Prostate gland (tissue), 2 donors: ENCODE measurements around the gene MEG3. TPM values are rescaled to one million over a fixed set of nuclear protein-coding genes. Genes with fewer than 3 reads are reported as not detected.

ENCODE experiments used
- DNase-seq: peaks from one replicate; pipeline ENCODE4 v3.0.0-alpha.2; 2019; ENCODE audit warnings: low spot score
- H3K27ac ChIP-seq, 2 donors: fragments of 200-600 bp; sonication (generic); 2 replicates each; pipeline ENCODE4 v1.5.1; 2017 to 2019
- H3K27me3 ChIP-seq: fragments of 200-600 bp; sonication (generic); replicated peaks from 2 replicates; pipeline ENCODE4 v1.5.1; 2019; ENCODE audit not compliant: insufficient read depth
- H3K36me3 ChIP-seq, 2 donors: fragments of 200-600 bp; sonication (generic); 1 replicate in 1 of 2; 2 replicates in 1 of 2; pipeline versions ENCODE4 v1.5.1 to v1.8.1; 2017 to 2019
- H3K4me1 ChIP-seq: fragments of 200-600 bp; sonication (generic); replicated peaks from 2 replicates; pipeline ENCODE4 v1.5.1; 2019
- H3K4me3 ChIP-seq, 2 donors: fragments of 200-600 bp; sonication (generic); 2 replicates each; pipeline ENCODE4 v1.5.1; 2017 to 2019
- H3K9me3 ChIP-seq: fragments of 200-600 bp; sonication (generic); 2 replicates; pipeline ENCODE4 v1.5.1; 2017
- POLR2A ChIP-seq: fragments of 450-650 bp; IDR thresholded peaks from one replicate; pipeline ENCODE4 v1.6.1; 2016; ENCODE audit warnings: antibody characterized with exemption, mild to moderate bottlenecking
- POLR2AphosphoS5 ChIP-seq: sonication (generic); formaldehyde crosslinking; IDR thresholded peaks from one replicate; pipeline ENCODE4 v1.6.1; 2017; ENCODE audit warnings: antibody characterized with exemption
- WGBS: methylation state at CpG from one replicate; pipeline ENCODE4 v1.1.5; 2018; 5-methylcytosine and 5-hydroxymethylcytosine counted together
- intact Hi-C: fragments of 100-400 bp; cut with DNase I; formaldehyde crosslinking; loops from one replicate; pipeline ENCODE4 v1.14.2; 2022
- microRNA counts, 2 donors: library from miRNA; unstranded; fragments of <30 nt; microRNA quantifications; one replicate each; lab custom pipeline; 2016 to 2017
- microRNA-seq: library from miRNA; unstranded; fragments of <30 nt; microRNA quantifications from one replicate; pipeline ENCODE4, GENCODE V29; 2016
- small RNA-seq, 2 donors: library from RNA; depleted of rRNA; stranded (forward); fragments of <200 nt; gene quantifications; one replicate each; pipeline ENCODE3, GENCODE V24; 2016
- total RNA-seq, 2 donors: library from RNA; depleted of rRNA; stranded (reverse); fragments of >200 nt; gene quantifications; one replicate each; pipeline ENCODE4 v1.1.0, GENCODE V29; 2016
- TF ChIP-seq, protein P1 (sequence below), 4 experiments: fragments of 200-600 bp in 2 of 4; fragments of 450-650 bp in 2 of 4; sonication (generic) in 2 of 4; IDR thresholded peaks; 1 replicate in 3 of 4; 2 replicates in 1 of 4; pipeline ENCODE4 v1.5.1; 2016 to 2019; ENCODE audit warnings: antibody characterized with exemption in 4 of 4, mild to moderate bottlenecking in 2 of 4, moderate library complexity in 2 of 4

Gene MEG3
- total RNA-seq, 2 donors from 2014 or later, result 21.9 to 135 TPM

DNA sequence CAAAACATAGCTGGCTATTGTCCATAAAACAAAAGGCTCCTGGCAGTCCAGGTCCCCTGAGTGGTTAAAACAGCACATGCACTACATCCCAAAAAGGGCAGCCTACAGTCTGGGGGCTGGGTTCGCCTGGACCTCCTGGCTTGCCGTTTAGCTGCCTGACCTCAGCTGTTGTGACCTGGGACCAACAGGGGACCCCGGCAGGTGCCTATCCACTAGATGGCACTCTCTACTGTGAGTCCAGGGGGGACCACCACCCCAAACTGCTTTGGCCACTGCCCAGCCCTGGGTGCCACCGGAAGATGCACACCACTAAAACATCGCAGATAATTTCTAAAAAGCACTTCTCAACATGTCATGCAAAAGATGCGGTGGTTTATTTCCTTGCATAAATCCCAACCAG is 80.5 kb downstream of the MEG3 start:
- Histone ChIP-seq H3K27me3 (no peaks in the 10 kb centered on the region), H3K4me3 (no peak overlapping the region), H3K9me3 (no peaks in the 10 kb centered on the region), H3K36me3 (no peaks in the 10 kb centered on the region), H3K4me1 (no peaks in the 10 kb centered on the region), H3K27ac (no peak overlapping the region)
- intact Hi-C loops, result no loop called here
- TF ChIP-seq POLR2A, result no peak
- no peak for TF ChIP-seq POLR2AphosphoS5
- TF ChIP-seq, protein P1, sequence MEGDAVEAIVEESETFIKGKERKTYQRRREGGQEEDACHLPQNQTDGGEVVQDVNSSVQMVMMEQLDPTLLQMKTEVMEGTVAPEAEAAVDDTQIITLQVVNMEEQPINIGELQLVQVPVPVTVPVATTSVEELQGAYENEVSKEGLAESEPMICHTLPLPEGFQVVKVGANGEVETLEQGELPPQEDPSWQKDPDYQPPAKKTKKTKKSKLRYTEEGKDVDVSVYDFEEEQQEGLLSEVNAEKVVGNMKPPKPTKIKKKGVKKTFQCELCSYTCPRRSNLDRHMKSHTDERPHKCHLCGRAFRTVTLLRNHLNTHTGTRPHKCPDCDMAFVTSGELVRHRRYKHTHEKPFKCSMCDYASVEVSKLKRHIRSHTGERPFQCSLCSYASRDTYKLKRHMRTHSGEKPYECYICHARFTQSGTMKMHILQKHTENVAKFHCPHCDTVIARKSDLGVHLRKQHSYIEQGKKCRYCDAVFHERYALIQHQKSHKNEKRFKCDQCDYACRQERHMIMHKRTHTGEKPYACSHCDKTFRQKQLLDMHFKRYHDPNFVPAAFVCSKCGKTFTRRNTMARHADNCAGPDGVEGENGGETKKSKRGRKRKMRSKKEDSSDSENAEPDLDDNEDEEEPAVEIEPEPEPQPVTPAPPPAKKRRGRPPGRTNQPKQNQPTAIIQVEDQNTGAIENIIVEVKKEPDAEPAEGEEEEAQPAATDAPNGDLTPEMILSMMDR (IDR thresholded peaks at IDR 0.05), result no peak
- no peak for DNase-seq
- WGBS, result 70% methylated on average over 6 of the region's 6 CpGs

GRCh38 chr14:100907240-100907639 is 81.3 kb downstream of the MEG3 start:
- WGBS, result 92% methylated on average over 8 of the region's 8 CpGs
- Histone ChIP-seq H3K27ac (no peak overlapping the region), H3K27me3 (no peaks in the 10 kb centered on the region), H3K9me3 (no peaks in the 10 kb centered on the region), H3K36me3 (no peaks in the 10 kb centered on the region), H3K4me1 (no peaks in the 10 kb centered on the region), H3K4me3 (no peak overlapping the region)
- TF ChIP-seq POLR2AphosphoS5 (no peak), POLR2A (no peak)
- TF ChIP-seq, protein P1 (IDR thresholded peaks at IDR 0.05), result no peak
- no peak for DNase-seq
- intact Hi-C loops, result no loop called here

- no peak overlapping the region for H3K4me3 ChIP-seq
- intact Hi-C loops, result no loop called here
- WGBS, result 75% methylated on average over 9 of the region's 9 CpGs
- TF ChIP-seq POLR2A (no peak), POLR2AphosphoS5 (no peak)
- TF ChIP-seq, protein P1 (IDR thresholded peaks at IDR 0.05), result no peak
- H3K27me3 ChIP-seq, result no peaks in the 10 kb centered on the region
- no peaks in the 10 kb centered on the region for H3K4me1 ChIP-seq
- H3K27ac ChIP-seq, result no peak overlapping the region
- no peak for DNase-seq
- no peaks in the 10 kb centered on the region for H3K9me3 ChIP-seq
- no peaks in the 10 kb centered on the region for H3K36me3 ChIP-seq
These were observed 83.5 kb downstream of the MEG3 start for GRCh38 chr14:100909439-100909838.

MicroRNA genes within 50 kb of the gene (microRNA counts, 767-probe panel; counts per million panel counts)
- microRNA hsa-miR-127-3p (lab: Ali Mortazavi, UCI) (2,335 to 3,649 counts per million in 2 donors), microRNA hsa-miR-127-5p (lab: Ali Mortazavi, UCI) (431 to 1,408 counts per million in 2 donors), microRNA hsa-miR-136-5p (lab: Ali Mortazavi, UCI) (0 to 431 counts per million in 2 donors), microRNA hsa-miR-337-3p (lab: Ali Mortazavi, UCI) (2,246 to 2,856 counts per million in 2 donors), microRNA hsa-miR-337-5p (lab: Ali Mortazavi, UCI) (2,950 to 3,392 counts per million in 2 donors), microRNA hsa-miR-431-5p (lab: Ali Mortazavi, UCI) (431 to 659 counts per million in 2 donors), microRNA hsa-miR-432-5p (lab: Ali Mortazavi, UCI) (2,335 to 2,367 counts per million in 2 donors), microRNA hsa-miR-433 (lab: Ali Mortazavi, UCI) (431 to 927 counts per million in 2 donors), microRNA hsa-miR-493-3p (lab: Ali Mortazavi, UCI) (2,436 to 2,949 counts per million in 2 donors), microRNA hsa-miR-665 (lab: Ali Mortazavi, UCI) (0 to 431 counts per million in 2 donors), microRNA hsa-miR-770-5p (lab: Ali Mortazavi, UCI) (1,784 to 2,056 counts per million in 2 donors)

Small RNA genes within 50 kb of the gene (microRNA-seq; reads per million reads assigned to microRNA genes)
- 658 reads per million, percentile 86 among the genes with 10 or more reads in this experiment for gene MIR127
- 3.4 reads per million, percentile 38 among the genes with 10 or more reads in this experiment for gene MIR136
- gene MIR2392, result not detected
- gene MIR337, result 73.0 reads per million, percentile 71 among the genes with 10 or more reads in this experiment
- gene MIR431, result 12.8 reads per million, percentile 55 among the genes with 10 or more reads in this experiment
- 125 reads per million, percentile 75 among the genes with 10 or more reads in this experiment for gene MIR432
- 38.3 reads per million, percentile 64 among the genes with 10 or more reads in this experiment for gene MIR433
- gene MIR493, result 236 reads per million, percentile 79 among the genes with 10 or more reads in this experiment
- gene MIR665, result 0.25 reads per million

Small RNA genes within 50 kb of the gene (small RNA-seq; reads per million reads assigned to genes)
- gene AL117190.3 (0 reads per million in 2 donors), gene MIR127 (0 reads per million in 2 donors), gene MIR136 (0 reads per million in 2 donors), gene MIR2392 (0 reads per million in 2 donors), gene MIR337 (2.1 to 2.9 reads per million in 2 donors), gene MIR431 (0 reads per million in 2 donors), gene MIR432 (0 reads per million in 2 donors), gene MIR433 (0 reads per million in 2 donors), gene MIR493 (11.6 to 11.9 reads per million in 2 donors), gene RF01928 (0 reads per million in 2 donors), gene RF02145 (0 reads per million in 2 donors), gene SNORD112 (1.1 to 2.0 reads per million in 2 donors)

Other genes with a start within 250 kb of the MEG3 start
- gene BEGAIN, start 238.7 kb upstream of the MEG3 start, total RNA-seq, result 1 to 10 TPM; 2.5 to 5.1 TPM
- gene DLK1, start 99.2 kb upstream of the MEG3 start, total RNA-seq, result 10 to 100 TPM in 1 of 2 donors, under 1 TPM in 1; 0.14 to 100.0 TPM
- under 1 TPM in 1 of 2 donors, not detected in 1; 0.80 TPM for gene RTL1, start 77.6 kb downstream of the MEG3 start, total RNA-seq